ENCODE data around the gene SLK.

The SLK gene

GRCh38 chr10:104016661-104017060 lies 49.7 kb downstream of the SLK start:
- Histone ChIP-seq H3K4me3 (ENCODE audit: control insufficient read depth in 1 of 7, extremely low read depth in 1 of 7, insufficient read depth in 4 of 7, low read depth in 2 of 7, low read length in 6 of 7) (no peak overlapping the region), H3K9me3 (ENCODE audit: control extremely low read depth in 1 of 5, control insufficient read depth in 4 of 5, insufficient read depth in 2 of 5, low read depth in 1 of 5, low read length in 4 of 5) (no peaks in the 10 kb centered on the region), H3K36me3 (ENCODE audit: control insufficient read depth in 4 of 4, insufficient read depth in 4 of 4, low read length in 3 of 4) (peaks cover 22 to 52% (median 42%) of the 10 kb centered on the region in 4 experiments), H3K27me3 (replicated peaks in 2 of 5; ENCODE audit: control insufficient read depth in 4 of 5, insufficient read depth in 5 of 5, low read length in 4 of 5) (no peaks in the 10 kb centered on the region), H3K27ac (ENCODE audit: insufficient read depth in 1 of 2, low read depth in 1 of 2, low read length in 2 of 2, poor library complexity in 1 of 2, severe bottlenecking in 2 of 2) (no peak overlapping the region), H3K4me1 (ENCODE audit: control extremely low read depth in 1 of 4, control insufficient read depth in 4 of 4, insufficient read depth in 4 of 4, low read length in 3 of 4) (no peaks in the 10 kb centered on the region)
- DNase-seq, result no peak
- WGBS (ENCODE audit: insufficient coverage), result no CpG with 5 or more reads among the region's 1 CpG
- ChIA-PET POLR2A (interaction anchor here (0.6 to 0.7 kb wide), 2 partner anchors 27 to 523 kb away, joined by 4 to 5 read pairs; no protein-coding TSS in a partner anchor), CTCF (no interaction called here)

- H3K9me3 ChIP-seq (ENCODE audit: control extremely low read depth in 1 of 5, control insufficient read depth in 4 of 5, insufficient read depth in 2 of 5, low read depth in 1 of 5, low read length in 4 of 5), result no peaks in the 10 kb centered on the region
- H3K4me3 ChIP-seq (ENCODE audit: control insufficient read depth in 1 of 7, extremely low read depth in 1 of 7, insufficient read depth in 4 of 7, low read depth in 2 of 7, low read length in 6 of 7), result no peak overlapping the region
- ChIA-PET POLR2A (no interaction called here), CTCF (interaction anchor here (0.9 to 1.7 kb wide), 6 partner anchors 8 to 130 kb away, joined by 3 to 6 read pairs (median 3); no protein-coding TSS in a partner anchor)
- no peak for DNase-seq
- H3K27me3 ChIP-seq (replicated peaks in 2 of 5; ENCODE audit: control insufficient read depth in 4 of 5, insufficient read depth in 5 of 5, low read length in 4 of 5), result no peaks in the 10 kb centered on the region
- H3K36me3 ChIP-seq (ENCODE audit: control insufficient read depth in 4 of 4, insufficient read depth in 4 of 4, low read length in 3 of 4), result peaks cover 33 to 61% (median 47%) of the 10 kb centered on the region in 4 experiments
- no peaks in the 10 kb centered on the region for H3K4me1 ChIP-seq (ENCODE audit: control extremely low read depth in 1 of 4, control insufficient read depth in 4 of 4, insufficient read depth in 4 of 4, low read length in 3 of 4)
- WGBS (ENCODE audit: insufficient coverage), result 95% methylated on average over 3 of the region's 6 CpGs
- H3K27ac ChIP-seq (ENCODE audit: insufficient read depth in 1 of 2, low read depth in 1 of 2, low read length in 2 of 2, poor library complexity in 1 of 2, severe bottlenecking in 2 of 2), result no peak overlapping the region
Measured at GRCh38 chr10:104018471-104018870, 51.5 kb downstream of the SLK start.

DNA sequence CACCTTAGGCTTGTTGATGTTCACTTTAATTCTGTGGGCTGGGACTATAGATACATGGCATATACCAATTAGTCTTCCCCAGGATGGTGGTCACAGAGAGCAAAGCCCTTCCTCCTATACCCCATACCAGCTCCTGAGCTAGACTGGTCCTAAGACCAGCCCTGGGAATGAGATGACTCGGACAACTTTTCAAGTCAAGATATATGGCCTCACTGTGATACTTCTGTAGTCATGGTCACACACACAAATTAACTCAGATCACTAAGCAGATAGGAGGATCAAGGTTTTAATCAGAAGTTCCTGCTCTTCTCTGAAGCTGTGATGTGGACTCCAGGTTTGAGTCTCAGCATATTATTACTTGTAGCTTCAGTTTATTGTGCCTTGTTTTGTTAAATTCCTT lies 53.1 kb downstream of the SLK start:
- H3K27me3 ChIP-seq (replicated peaks in 2 of 5; ENCODE audit: control insufficient read depth in 4 of 5, insufficient read depth in 5 of 5, low read length in 4 of 5), result no peaks in the 10 kb centered on the region
- CTCF ChIA-PET, result interaction anchor here (1.3 kb wide), 1 partner anchor 99 kb away, joined by 3 read pairs; no protein-coding TSS in a partner anchor
- no peak overlapping the region for H3K4me3 ChIP-seq (ENCODE audit: control insufficient read depth in 1 of 7, extremely low read depth in 1 of 7, insufficient read depth in 4 of 7, low read depth in 2 of 7, low read length in 6 of 7)
- 100% methylated on average over 1 of the region's 1 CpG for WGBS (ENCODE audit: insufficient coverage)
- no peaks in the 10 kb centered on the region for H3K9me3 ChIP-seq (ENCODE audit: control extremely low read depth in 1 of 5, control insufficient read depth in 4 of 5, insufficient read depth in 2 of 5, low read depth in 1 of 5, low read length in 4 of 5)
- H3K27ac ChIP-seq (ENCODE audit: insufficient read depth in 1 of 2, low read depth in 1 of 2, low read length in 2 of 2, poor library complexity in 1 of 2, severe bottlenecking in 2 of 2), result no peak overlapping the region
- DNase-seq, result no peak
- no peaks in the 10 kb centered on the region for H3K4me1 ChIP-seq (ENCODE audit: control extremely low read depth in 1 of 4, control insufficient read depth in 4 of 4, insufficient read depth in 4 of 4, low read length in 3 of 4)
- H3K36me3 ChIP-seq (ENCODE audit: control insufficient read depth in 4 of 4, insufficient read depth in 4 of 4, low read length in 3 of 4), result peaks cover 39 to 71% (median 58%) of the 10 kb centered on the region in 4 experiments
- POLR2A ChIA-PET, result no interaction called here

DNA sequence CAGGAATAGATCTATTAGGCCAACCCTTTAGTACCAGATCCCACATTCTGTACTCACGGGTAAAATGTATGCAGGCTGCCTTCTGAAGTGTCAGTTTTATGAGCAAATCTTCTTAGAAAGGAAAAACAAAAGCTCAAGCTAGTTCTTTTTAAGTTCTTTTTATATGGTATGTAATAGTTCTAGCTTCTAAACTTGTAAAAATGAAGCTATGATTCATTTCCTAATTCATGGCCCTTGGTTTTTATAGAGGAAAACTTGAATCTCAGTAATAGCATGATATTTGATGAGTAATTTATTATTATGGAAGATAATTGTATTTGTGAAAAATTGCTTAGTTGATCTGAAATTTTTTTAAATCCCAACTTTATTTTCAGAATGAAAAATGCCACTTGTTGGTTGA lies 54.3 kb downstream of the SLK start:
- Histone ChIP-seq H3K36me3 (ENCODE audit: control insufficient read depth in 4 of 4, insufficient read depth in 4 of 4, low read length in 3 of 4) (peaks cover 47 to 79% (median 63%) of the 10 kb centered on the region in 4 experiments), H3K9me3 (ENCODE audit: control extremely low read depth in 1 of 5, control insufficient read depth in 4 of 5, insufficient read depth in 2 of 5, low read depth in 1 of 5, low read length in 4 of 5) (no peaks in the 10 kb centered on the region), H3K4me3 (ENCODE audit: control insufficient read depth in 1 of 7, extremely low read depth in 1 of 7, insufficient read depth in 4 of 7, low read depth in 2 of 7, low read length in 6 of 7) (no peak overlapping the region), H3K27me3 (replicated peaks in 2 of 5; ENCODE audit: control insufficient read depth in 4 of 5, insufficient read depth in 5 of 5, low read length in 4 of 5) (no peaks in the 10 kb centered on the region), H3K27ac (ENCODE audit: insufficient read depth in 1 of 2, low read depth in 1 of 2, low read length in 2 of 2, poor library complexity in 1 of 2, severe bottlenecking in 2 of 2) (no peak overlapping the region), H3K4me1 (ENCODE audit: control extremely low read depth in 1 of 4, control insufficient read depth in 4 of 4, insufficient read depth in 4 of 4, low read length in 3 of 4) (no peaks in the 10 kb centered on the region)
- DNase-seq, result no peak
- ChIA-PET POLR2A (no interaction called here), CTCF (interaction anchor here (0.9 to 1.7 kb wide), 4 partner anchors 8 to 100 kb away, joined by 3 to 4 read pairs (median 4); no protein-coding TSS in a partner anchor)
- WGBS (ENCODE audit: insufficient coverage), result 100% methylated on average over 1 of the region's 1 CpG

- WGBS (ENCODE audit: insufficient coverage), result 99% methylated on average over 5 of the region's 5 CpGs
- H3K27ac ChIP-seq (ENCODE audit: insufficient read depth in 1 of 2, low read depth in 1 of 2, low read length in 2 of 2, poor library complexity in 1 of 2, severe bottlenecking in 2 of 2), result no peak overlapping the region
- CTCF ChIA-PET, result interaction anchor here (1.4 to 1.7 kb wide), 2 partner anchors 9 to 18 kb away, joined by 4 read pairs; no protein-coding TSS in a partner anchor
- peaks cover 48 to 83% (median 61%) of the 10 kb centered on the region in 4 experiments for H3K36me3 ChIP-seq (ENCODE audit: control insufficient read depth in 4 of 4, insufficient read depth in 4 of 4, low read length in 3 of 4)
- H3K4me1 ChIP-seq (ENCODE audit: control extremely low read depth in 1 of 4, control insufficient read depth in 4 of 4, insufficient read depth in 4 of 4, low read length in 3 of 4), result no peaks in the 10 kb centered on the region
- POLR2A ChIA-PET, result no interaction called here
- H3K4me3 ChIP-seq (ENCODE audit: control insufficient read depth in 1 of 7, extremely low read depth in 1 of 7, insufficient read depth in 4 of 7, low read depth in 2 of 7, low read length in 6 of 7), result no peak overlapping the region
- DNase-seq, result no peak
- H3K9me3 ChIP-seq (ENCODE audit: control extremely low read depth in 1 of 5, control insufficient read depth in 4 of 5, insufficient read depth in 2 of 5, low read depth in 1 of 5, low read length in 4 of 5), result no peaks in the 10 kb centered on the region
- no peaks in the 10 kb centered on the region for H3K27me3 ChIP-seq (replicated peaks in 2 of 5; ENCODE audit: control insufficient read depth in 4 of 5, insufficient read depth in 5 of 5, low read length in 4 of 5)
Measured at GRCh38 chr10:104022026-104022425, 55.1 kb downstream of the SLK start.

GRCh38 chr10:104025524-104025923 lies 58.6 kb downstream of the SLK start:
- Histone ChIP-seq H3K36me3 (ENCODE audit: control insufficient read depth in 4 of 4, insufficient read depth in 4 of 4, low read length in 3 of 4) (peaks cover 40 to 78% (median 55%) of the 10 kb centered on the region in 4 experiments), H3K27me3 (replicated peaks in 2 of 5; ENCODE audit: control insufficient read depth in 4 of 5, insufficient read depth in 5 of 5, low read length in 4 of 5) (no peaks in the 10 kb centered on the region), H3K4me1 (ENCODE audit: control extremely low read depth in 1 of 4, control insufficient read depth in 4 of 4, insufficient read depth in 4 of 4, low read length in 3 of 4) (no peaks in the 10 kb centered on the region), H3K27ac (ENCODE audit: insufficient read depth in 1 of 2, low read depth in 1 of 2, low read length in 2 of 2, poor library complexity in 1 of 2, severe bottlenecking in 2 of 2) (no peak overlapping the region), H3K9me3 (ENCODE audit: control extremely low read depth in 1 of 5, control insufficient read depth in 4 of 5, insufficient read depth in 2 of 5, low read depth in 1 of 5, low read length in 4 of 5) (no peaks in the 10 kb centered on the region), H3K4me3 (ENCODE audit: control insufficient read depth in 1 of 7, extremely low read depth in 1 of 7, insufficient read depth in 4 of 7, low read depth in 2 of 7, low read length in 6 of 7) (no peak overlapping the region)
- ChIA-PET CTCF (interaction anchor here (0.9 kb wide), 1 partner anchor 11 kb away, joined by 3 read pairs; no protein-coding TSS in a partner anchor), POLR2A (no interaction called here)
- 97% methylated on average over 3 of the region's 5 CpGs for WGBS (ENCODE audit: insufficient coverage)
- DNase-seq, result no peak

DNA sequence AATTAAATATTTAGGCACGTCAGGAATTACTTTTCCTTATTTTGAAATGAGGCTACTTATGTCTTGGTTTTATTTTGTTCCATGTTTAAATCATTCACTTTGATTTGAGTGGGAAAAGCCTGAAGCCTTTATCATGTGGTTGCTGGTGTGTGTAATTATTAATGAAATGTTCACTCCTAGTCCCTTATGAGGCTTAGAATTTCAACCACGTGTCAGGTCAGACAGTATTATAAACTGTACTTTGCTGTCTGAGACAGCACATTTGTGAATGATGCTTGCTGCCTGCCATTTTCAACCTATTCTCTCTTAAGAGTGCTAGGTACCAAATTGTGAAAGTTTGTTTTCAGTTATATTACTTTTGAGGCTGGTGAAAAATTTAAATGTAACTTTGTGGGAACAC lies 59.8 kb downstream of the SLK start:
- H3K4me1 ChIP-seq (ENCODE audit: control extremely low read depth in 1 of 4, control insufficient read depth in 4 of 4, insufficient read depth in 4 of 4, low read length in 3 of 4), result no peaks in the 10 kb centered on the region
- peaks cover 34 to 72% (median 54%) of the 10 kb centered on the region in 4 experiments for H3K36me3 ChIP-seq (ENCODE audit: control insufficient read depth in 4 of 4, insufficient read depth in 4 of 4, low read length in 3 of 4)
- no peak overlapping the region for H3K4me3 ChIP-seq (ENCODE audit: control insufficient read depth in 1 of 7, extremely low read depth in 1 of 7, insufficient read depth in 4 of 7, low read depth in 2 of 7, low read length in 6 of 7)
- ChIA-PET CTCF (interaction anchor here (0.9 to 1.0 kb wide), 2 partner anchors 8 to 101 kb away, joined by 3 read pairs; no protein-coding TSS in a partner anchor), POLR2A (no interaction called here)
- no CpG with 5 or more reads among the region's 2 CpGs for WGBS (ENCODE audit: insufficient coverage)
- no peaks in the 10 kb centered on the region for H3K9me3 ChIP-seq (ENCODE audit: control extremely low read depth in 1 of 5, control insufficient read depth in 4 of 5, insufficient read depth in 2 of 5, low read depth in 1 of 5, low read length in 4 of 5)
- no peak for DNase-seq
- no peak overlapping the region for H3K27ac ChIP-seq (ENCODE audit: insufficient read depth in 1 of 2, low read depth in 1 of 2, low read length in 2 of 2, poor library complexity in 1 of 2, severe bottlenecking in 2 of 2)
- no peaks in the 10 kb centered on the region for H3K27me3 ChIP-seq (replicated peaks in 2 of 5; ENCODE audit: control insufficient read depth in 4 of 5, insufficient read depth in 5 of 5, low read length in 4 of 5)
